HepG2 (cell line): ENCODE measurements around the gene ATG3. TPM values are rescaled to one million over a fixed set of nuclear protein-coding genes. Genes with fewer than 3 reads are reported as not detected.

Experiments used
- ARNTL ChIP-seq: sonication (generic); formaldehyde crosslinking; IDR thresholded peaks from 2 replicates; pipeline ENCODE4 v1.4.0; 2020; ENCODE audit warnings: mild to moderate bottlenecking, missing genetic modification reagents
- CREBL2 ChIP-seq: sonication (generic); formaldehyde crosslinking; IDR thresholded peaks from 2 replicates; pipeline ENCODE4 v1.8.1; 2023; ENCODE audit warnings: missing genetic modification reagents, mild to moderate bottlenecking, borderline replicate concordance
- EP300 ChIP-seq, 3 experiments: sonication (generic) in 1 of 3; formaldehyde crosslinking in 1 of 3; IDR thresholded peaks; 2 replicates each; pipeline versions ENCODE4 v1.5.1 to v1.6.1; 2011 to 2020; ENCODE audit warnings: low read depth in 2 of 3, low read length in 2 of 3, borderline replicate concordance in 1 of 3, improper control_type of control experiment in 1 of 3, mild to moderate bottlenecking in 1 of 3, missing genetic modification reagents in 1 of 3, moderate library complexity in 1 of 3
- KAT2B ChIP-seq: fragments of 150-350 bp; IDR thresholded peaks from 2 replicates; pipeline ENCODE4 v1.6.1; 2014; ENCODE audit warnings: low read depth, low read length, borderline replicate concordance
- MBD4 ChIP-seq: IDR thresholded peaks from 2 replicates; pipeline ENCODE4 v1.6.1; 2012; ENCODE audit warnings: low read length, inconsistent platforms, borderline replicate concordance
- MZF1 ChIP-seq: sonication (generic); formaldehyde crosslinking; IDR thresholded peaks from 2 replicates; pipeline ENCODE4 v1.8.1; 2023; ENCODE audit warnings: mild to moderate bottlenecking, missing genetic modification reagents, borderline replicate concordance
- PHF5A ChIP-seq: IDR thresholded peaks from one replicate; pipeline ENCODE4 v1.6.1; 2018; ENCODE audit warnings: low read depth, missing genetic modification reagents; ENCODE audit not compliant: unreplicated experiment
- STAT6 ChIP-seq: sonication (generic); formaldehyde crosslinking; IDR thresholded peaks from 2 replicates; pipeline ENCODE4 v1.4.0; 2020; ENCODE audit warnings: missing genetic modification reagents, mild to moderate bottlenecking, borderline replicate concordance
- THRA ChIP-seq: sonication (generic); formaldehyde crosslinking; IDR thresholded peaks from 2 replicates; pipeline ENCODE4 v1.4.0; 2020; ENCODE audit warnings: missing genetic modification reagents, borderline replicate concordance
- ZNF331 ChIP-seq: sonication (generic); formaldehyde crosslinking; IDR thresholded peaks from 2 replicates; pipeline ENCODE4 v1.4.0; 2020; ENCODE audit warnings: missing genetic modification reagents
- ZNF563 ChIP-seq: sonication (generic); formaldehyde crosslinking; IDR thresholded peaks from 2 replicates; pipeline ENCODE4 v1.8.0; 2022; ENCODE audit warnings: mild to moderate bottlenecking, moderate library complexity, missing genetic modification reagents
- polyA plus RNA-seq, 8 experiments: library from polyadenylated mRNA; depleted of rRNA in 3 of 8; stranded (reverse) in 7 of 8; unstranded in 1 of 8; fragments of >200 nt; fragmentation: Illumina TruSeq in 4 of 8; extraction: Trizol in 4 of 8; gene quantifications; 2 replicates each; pipeline versions ENCODE4 v1.2.1 to v1.2.3, GENCODE V29; 2011 to 2016; ENCODE audit warnings: low read depth in 4 of 8, missing spikeins in 1 of 8, mixed read lengths in 1 of 8; ENCODE audit not compliant: insufficient read depth in 1 of 8
- total RNA-seq, 5 experiments: library from RNA; depleted of rRNA; stranded (reverse); fragments of >200 nt; fragmentation: Illumina TruSeq; extraction: Trizol; gene quantifications; 2 replicates each; pipeline ENCODE4 v1.2.3, GENCODE V29; 2016; ENCODE audit warnings: low read depth in 1 of 5
- TF ChIP-seq, protein P1 (sequence below): IDR thresholded peaks from 2 replicates; pipeline ENCODE4 v1.6.1; 2016; ENCODE audit warnings: low read depth
- TF ChIP-seq, protein P2 (sequence below): sonication (generic); IDR thresholded peaks from 2 replicates; pipeline ENCODE4 v1.6.1; 2016; ENCODE audit warnings: low read depth, borderline replicate concordance
- TF ChIP-seq, protein P3 (sequence below): sonication (generic); formaldehyde crosslinking; IDR thresholded peaks from 2 replicates; pipeline ENCODE4 v1.4.0; 2020; ENCODE audit warnings: missing genetic modification reagents
- TF ChIP-seq, protein P4 (sequence below): conservative IDR thresholded peaks from 2 replicates; pipeline ENCODE4 v1.6.1; 2018; ENCODE audit warnings: missing genetic modification reagents

ATG3 gene
- total and polyA plus RNA-seq, 2 of the 13 experiments (the other 11 are each of a cell fraction or from before 2014, with no cell fraction given), result 19.6 to 34.8 TPM

DNA sequence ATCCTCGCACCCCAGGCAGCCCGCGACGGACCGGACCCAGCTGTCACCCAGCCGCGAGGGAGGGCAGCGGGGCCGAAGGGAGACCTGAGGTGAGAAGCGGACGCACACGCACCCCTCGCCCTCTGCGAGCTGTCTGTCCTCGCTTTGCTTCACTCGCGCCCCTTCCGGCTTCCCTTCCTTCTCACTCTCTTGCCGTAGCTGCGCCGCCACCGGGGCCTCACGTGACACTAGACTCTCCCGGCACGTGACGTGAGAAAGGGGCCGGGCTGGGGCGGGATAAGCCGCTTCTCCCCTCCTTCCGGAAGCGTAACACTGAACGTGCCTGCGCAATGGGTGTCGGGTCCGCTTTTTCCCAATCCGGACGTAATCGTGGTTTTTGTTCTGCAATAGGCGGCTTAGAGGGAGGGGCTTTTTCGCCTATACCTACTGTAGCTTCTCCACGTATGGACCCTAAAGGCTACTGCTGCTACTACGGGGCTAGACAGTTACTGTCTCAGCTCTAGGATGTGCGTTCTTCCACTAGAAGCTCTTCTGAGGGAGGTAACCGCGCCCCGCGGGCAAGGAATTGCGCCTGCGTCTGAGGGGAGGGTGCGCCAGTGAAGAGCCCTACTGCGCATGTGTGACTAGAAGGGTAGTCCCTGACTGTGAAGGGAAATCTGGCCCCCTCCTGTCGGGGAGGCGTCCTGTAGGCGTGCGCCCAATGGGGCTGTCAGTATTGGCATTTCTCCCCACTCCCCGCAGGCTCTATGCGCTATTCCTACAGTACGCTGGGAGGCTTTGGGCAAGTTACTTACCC lies at the start of gene ATG3, which contains the start of gene SLC35A5 (continued):
- TF ChIP-seq, protein P1, sequence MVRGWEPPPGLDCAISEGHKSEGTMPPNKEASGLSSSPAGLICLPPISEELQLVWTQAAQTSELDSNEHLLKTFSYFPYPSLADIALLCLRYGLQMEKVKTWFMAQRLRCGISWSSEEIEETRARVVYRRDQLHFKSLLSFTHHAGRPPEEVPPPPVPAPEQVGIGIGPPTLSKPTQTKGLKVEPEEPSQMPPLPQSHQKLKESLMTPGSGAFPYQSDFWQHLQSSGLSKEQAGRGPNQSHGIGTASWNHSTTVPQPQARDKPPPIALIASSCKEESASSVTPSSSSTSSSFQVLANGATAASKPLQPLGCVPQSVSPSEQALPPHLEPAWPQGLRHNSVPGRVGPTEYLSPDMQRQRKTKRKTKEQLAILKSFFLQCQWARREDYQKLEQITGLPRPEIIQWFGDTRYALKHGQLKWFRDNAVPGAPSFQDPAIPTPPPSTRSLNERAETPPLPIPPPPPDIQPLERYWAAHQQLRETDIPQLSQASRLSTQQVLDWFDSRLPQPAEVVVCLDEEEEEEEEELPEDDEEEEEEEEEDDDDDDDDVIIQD (CRISPR knock-in tag), result peak; percentile 9; the same call in 1 of the 2 replicates
- TF ChIP-seq ZNF331 (peak; percentile 75; the same call in 1 of the 2 replicates), EP300 (IDR thresholded peaks at IDR 0.05; ENCODE audit: low read depth in 2 of 2, low read length in 2 of 2) (peak in 1 of 2 experiments; percentile 26; a peak in 1 of 4 replicates), EP300 (CRISPR knock-in tag; IDR thresholded peaks at IDR 0.05; ENCODE audit: borderline replicate concordance) (no peak), MZF1 (CRISPR knock-in tag) (no peak), ARNTL (peak; percentile 98), STAT6 (CRISPR knock-in tag) (peak; percentile 76), ZNF563 (CRISPR knock-in tag) (peak; percentile 84), MBD4 (no peak), THRA (no peak; the same call in 1 of the 2 replicates), CREBL2 (CRISPR knock-in tag) (peak; percentile 30; the same call in 1 of the 2 replicates), KAT2B (no peak), PHF5A (CRISPR knock-in tag) (peak; percentile 44)
- TF ChIP-seq, protein P2, sequence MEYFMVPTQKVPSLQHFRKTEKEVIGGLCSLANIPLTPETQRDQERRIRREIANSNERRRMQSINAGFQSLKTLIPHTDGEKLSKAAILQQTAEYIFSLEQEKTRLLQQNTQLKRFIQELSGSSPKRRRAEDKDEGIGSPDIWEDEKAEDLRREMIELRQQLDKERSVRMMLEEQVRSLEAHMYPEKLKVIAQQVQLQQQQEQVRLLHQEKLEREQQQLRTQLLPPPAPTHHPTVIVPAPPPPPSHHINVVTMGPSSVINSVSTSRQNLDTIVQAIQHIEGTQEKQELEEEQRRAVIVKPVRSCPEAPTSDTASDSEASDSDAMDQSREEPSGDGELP, result 0 out of 2 replicates have a peak, but pooled peaks have one; percentile 31
- TF ChIP-seq, protein P3, sequence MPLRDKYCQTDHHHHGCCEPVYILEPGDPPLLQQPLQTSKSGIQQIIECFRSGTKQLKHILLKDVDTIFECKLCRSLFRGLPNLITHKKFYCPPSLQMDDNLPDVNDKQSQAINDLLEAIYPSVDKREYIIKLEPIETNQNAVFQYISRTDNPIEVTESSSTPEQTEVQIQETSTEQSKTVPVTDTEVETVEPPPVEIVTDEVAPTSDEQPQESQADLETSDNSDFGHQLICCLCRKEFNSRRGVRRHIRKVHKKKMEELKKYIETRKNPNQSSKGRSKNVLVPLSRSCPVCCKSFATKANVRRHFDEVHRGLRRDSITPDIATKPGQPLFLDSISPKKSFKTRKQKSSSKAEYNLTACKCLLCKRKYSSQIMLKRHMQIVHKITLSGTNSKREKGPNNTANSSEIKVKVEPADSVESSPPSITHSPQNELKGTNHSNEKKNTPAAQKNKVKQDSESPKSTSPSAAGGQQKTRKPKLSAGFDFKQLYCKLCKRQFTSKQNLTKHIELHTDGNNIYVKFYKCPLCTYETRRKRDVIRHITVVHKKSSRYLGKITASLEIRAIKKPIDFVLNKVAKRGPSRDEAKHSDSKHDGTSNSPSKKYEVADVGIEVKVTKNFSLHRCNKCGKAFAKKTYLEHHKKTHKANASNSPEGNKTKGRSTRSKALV (CRISPR knock-in tag), result 0 out of 2 replicates have a peak, but pooled peaks have one; percentile 33
- TF ChIP-seq, protein P4, sequence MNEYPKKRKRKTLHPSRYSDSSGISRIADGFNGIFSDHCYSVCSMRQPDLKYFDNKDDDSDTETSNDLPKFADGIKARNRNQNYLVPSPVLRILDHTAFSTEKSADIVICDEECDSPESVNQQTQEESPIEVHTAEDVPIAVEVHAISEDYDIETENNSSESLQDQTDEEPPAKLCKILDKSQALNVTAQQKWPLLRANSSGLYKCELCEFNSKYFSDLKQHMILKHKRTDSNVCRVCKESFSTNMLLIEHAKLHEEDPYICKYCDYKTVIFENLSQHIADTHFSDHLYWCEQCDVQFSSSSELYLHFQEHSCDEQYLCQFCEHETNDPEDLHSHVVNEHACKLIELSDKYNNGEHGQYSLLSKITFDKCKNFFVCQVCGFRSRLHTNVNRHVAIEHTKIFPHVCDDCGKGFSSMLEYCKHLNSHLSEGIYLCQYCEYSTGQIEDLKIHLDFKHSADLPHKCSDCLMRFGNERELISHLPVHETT, result peak; percentile 77; the same call in 1 of the 2 replicates
